Kasumi-1 (cell line): ENCODE results near the gene EHD4.

Experiments used
- DNase-seq, 2 experiments: peaks; one replicate each; lab custom pipeline; 2025; lab: John Stamatoyannopoulos, UW

Gene EHD4

GRCh38 chr15:41972253-41973242, at the start of gene EHD4:
Gene EHD4, minus strand, starts transcription at chr15:41972557. Its CDS starts 63 bp downstream, at chr15:41972494.
- peak; percentile 83 to 86 for DNase-seq

GRCh38 chr15:42021593-42021992, 49.2 kb upstream of the EHD4 start:
- no peak for DNase-seq

- DNase-seq = no peak
Measured at GRCh38 chr15:42020713-42021273, 48.4 kb upstream of the EHD4 start, which contains the start of gene PLA2G4E. Gene PLA2G4E, minus strand, starts transcription at chr15:42021042. Its CDS starts 12 bp downstream, at chr15:42021030.

- DNase-seq = no peak
Measured at GRCh38 chr15:42018306-42019224, 46.2 kb upstream of the EHD4 start.

GRCh38 chr15:42016971-42017370, 44.6 kb upstream of the EHD4 start:
- DNase-seq = no peak

GRCh38 chr15:42014406-42014805, 42.0 kb upstream of the EHD4 start:
- no peak for DNase-seq

GRCh38 chr15:42012928-42013482, 40.6 kb upstream of the EHD4 start:
- DNase-seq = no peak

- no peak for DNase-seq
Measured at GRCh38 chr15:42012241-42012640, 39.9 kb upstream of the EHD4 start.

- no peak for DNase-seq
Measured at GRCh38 chr15:42011074-42011473, 38.7 kb upstream of the EHD4 start.

GRCh38 chr15:42010434-42010833, 38.1 kb upstream of the EHD4 start:
- DNase-seq = no peak

- no peak for DNase-seq
Measured at GRCh38 chr15:42009474-42009873, 37.1 kb upstream of the EHD4 start.

- DNase-seq = no peak
Measured at GRCh38 chr15:42009022-42009421, 36.7 kb upstream of the EHD4 start.

GRCh38 chr15:42007386-42007785, 35.0 kb upstream of the EHD4 start:
- no peak for DNase-seq

GRCh38 chr15:42002333-42002732, 30.0 kb upstream of the EHD4 start:
- DNase-seq = no peak

- DNase-seq = no peak
Measured at GRCh38 chr15:42001236-42001635, 28.9 kb upstream of the EHD4 start.

GRCh38 chr15:41999290-42000285, 27.2 kb upstream of the EHD4 start:
- no peak for DNase-seq

GRCh38 chr15:41997845-41998244, 25.5 kb upstream of the EHD4 start:
- no peak for DNase-seq

- DNase-seq = no peak
Measured at GRCh38 chr15:41996921-41997592, 24.7 kb upstream of the EHD4 start.

- DNase-seq = no peak
Measured at GRCh38 chr15:41996376-41996775, 24.0 kb upstream of the EHD4 start.

GRCh38 chr15:41995476-41995855, 23.1 kb upstream of the EHD4 start:
- DNase-seq = no peak
